DMS153 treated with DMSO at 0.1 percent for 48 hours (cell line): ENCODE results near the gene ARHGEF5.
"Not testable (repeated sequence)": the region's sequence is repeated elsewhere in the genome, so short reads cannot be mapped to it uniquely, and the experiment has no call there.

Experiments used
- DNase-seq: peaks from one replicate; lab custom pipeline; 2025; ENCODE audit not compliant: unreplicated experiment; lab: John Stamatoyannopoulos, UW

ARHGEF5 gene

DNA sequence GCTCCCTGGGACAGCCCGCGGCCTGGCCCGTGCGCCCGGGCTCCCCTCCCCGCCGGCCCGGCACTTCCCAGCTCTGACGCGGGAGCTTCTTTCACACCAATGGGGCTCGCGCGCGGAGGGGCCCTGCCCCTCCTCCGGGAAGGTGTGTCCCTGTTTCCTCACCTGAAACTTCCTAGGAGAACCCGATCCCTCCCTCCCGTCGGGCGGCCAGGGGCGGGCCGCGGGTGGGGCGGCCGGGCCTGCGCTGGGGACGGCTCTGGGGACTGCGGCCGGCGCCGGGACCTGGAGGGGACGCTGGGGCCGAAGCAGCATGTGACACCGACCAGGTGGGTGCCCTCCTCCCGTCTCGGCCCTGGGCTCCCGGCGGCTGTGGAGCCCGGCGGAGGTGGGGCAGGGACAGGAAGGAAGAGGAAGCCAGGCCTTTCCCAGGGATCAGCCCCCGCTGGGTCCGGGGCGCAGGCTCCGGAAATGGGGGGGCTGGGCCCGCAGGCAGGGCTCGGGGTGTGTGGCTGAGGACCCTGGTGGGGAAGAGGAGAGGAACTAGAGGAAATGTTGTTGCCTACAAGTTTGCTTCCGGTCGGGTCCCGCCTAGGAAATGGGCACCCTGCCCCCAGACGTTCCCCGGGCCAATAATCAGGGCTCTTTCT, at the start of gene ARHGEF5:
ARHGEF5 (plus strand) TSS at position 227 of the 647 bp plus-strand sequence. CDS start 7,268 bp downstream, outside the sequence.
- not testable (repeated sequence) for DNase-seq

GRCh38 chr7:144309702-144310101, 45.5 kb upstream of the ARHGEF5 start:
- not testable (repeated sequence) for DNase-seq

GRCh38 chr7:144311218-144311617, 44.0 kb upstream of the ARHGEF5 start:
- not testable (repeated sequence) for DNase-seq

DNA sequence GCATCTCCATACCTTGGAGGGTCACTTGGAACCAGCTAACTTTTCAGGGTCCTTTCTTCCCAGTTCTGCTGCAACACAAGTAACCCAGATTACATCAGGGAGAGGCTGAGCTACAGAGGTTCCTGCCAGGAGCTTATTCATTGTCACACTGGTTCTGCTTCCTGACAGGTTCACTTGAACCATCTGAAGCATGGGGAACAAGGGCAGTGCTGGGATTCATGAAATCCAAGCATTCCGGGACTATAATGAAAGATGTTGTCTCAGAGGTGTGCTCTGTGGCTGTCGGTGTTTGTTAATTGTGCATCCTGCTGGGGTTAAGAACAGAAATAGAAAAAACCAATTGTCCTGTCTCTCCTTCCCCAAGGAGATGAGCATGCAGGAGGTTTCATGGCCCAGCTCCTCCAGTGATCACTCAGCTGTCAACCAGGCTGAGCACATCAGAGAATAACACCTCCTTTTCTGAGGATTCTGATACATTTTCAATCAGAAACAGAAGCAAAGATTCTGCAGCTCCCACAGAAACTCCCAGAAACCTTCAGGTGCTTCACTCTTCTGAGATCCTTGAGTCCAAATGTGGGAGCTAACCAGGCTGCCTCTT, 43.2 kb upstream of the ARHGEF5 start, which contains the start of gene OR2A1:
OR2A1 (plus strand) TSS at position 548 of the 598 bp plus-strand sequence. CDS start 5,706 bp downstream, outside the sequence.
- DNase-seq: not testable (repeated sequence)

DNA sequence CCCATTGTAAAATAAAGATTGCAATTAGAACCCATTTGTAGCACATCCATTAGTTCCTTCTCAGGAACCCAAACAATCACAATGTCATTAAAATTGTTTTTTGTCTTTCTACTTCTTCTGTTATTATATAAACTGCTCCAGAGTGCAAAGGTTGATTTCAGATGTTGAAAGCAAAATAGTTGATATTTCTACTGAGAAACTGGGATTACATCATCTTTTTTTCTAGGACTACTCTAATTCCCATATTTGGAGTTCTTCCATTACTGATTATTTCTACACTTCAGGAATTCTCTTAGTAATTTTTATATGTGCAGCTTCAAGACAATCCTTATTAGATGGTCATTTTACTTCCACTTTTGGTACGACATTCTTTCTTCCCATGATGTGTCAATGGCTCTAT, 37.7 kb upstream of the ARHGEF5 start:
- DNase-seq: not testable (repeated sequence)

- not testable (repeated sequence) for DNase-seq
These were observed 35.7 kb upstream of the ARHGEF5 start for GRCh38 chr7:144319547-144319946.

- DNase-seq: not testable (repeated sequence)
These were observed 33.5 kb upstream of the ARHGEF5 start for GRCh38 chr7:144321677-144322206.

DNA sequence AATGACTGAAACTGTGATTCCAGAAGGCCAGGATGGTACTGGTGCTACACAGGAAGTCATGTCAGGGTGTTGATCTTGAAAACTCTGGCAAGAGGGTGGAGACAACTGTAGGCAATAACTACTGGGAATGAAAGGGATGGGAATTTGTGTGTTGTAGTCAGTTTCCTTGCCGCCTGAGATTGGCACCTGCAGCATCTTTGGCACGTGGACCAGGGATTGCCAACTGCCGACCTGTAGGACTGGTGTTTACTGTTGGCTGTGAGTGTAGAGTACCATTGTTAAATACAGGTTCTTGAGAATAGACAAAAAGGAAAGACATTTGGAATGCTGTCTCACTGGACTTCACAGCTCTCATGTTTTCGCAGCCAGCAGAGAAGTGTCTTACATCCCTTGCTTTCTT, 31.8 kb upstream of the ARHGEF5 start:
- DNase-seq: not testable (repeated sequence)

- not testable (repeated sequence) for DNase-seq
These were observed 29.3 kb upstream of the ARHGEF5 start for GRCh38 chr7:144325868-144326267.

- DNase-seq: not testable (repeated sequence)
These were observed 25.2 kb upstream of the ARHGEF5 start for GRCh38 chr7:144330044-144330443.

DNA sequence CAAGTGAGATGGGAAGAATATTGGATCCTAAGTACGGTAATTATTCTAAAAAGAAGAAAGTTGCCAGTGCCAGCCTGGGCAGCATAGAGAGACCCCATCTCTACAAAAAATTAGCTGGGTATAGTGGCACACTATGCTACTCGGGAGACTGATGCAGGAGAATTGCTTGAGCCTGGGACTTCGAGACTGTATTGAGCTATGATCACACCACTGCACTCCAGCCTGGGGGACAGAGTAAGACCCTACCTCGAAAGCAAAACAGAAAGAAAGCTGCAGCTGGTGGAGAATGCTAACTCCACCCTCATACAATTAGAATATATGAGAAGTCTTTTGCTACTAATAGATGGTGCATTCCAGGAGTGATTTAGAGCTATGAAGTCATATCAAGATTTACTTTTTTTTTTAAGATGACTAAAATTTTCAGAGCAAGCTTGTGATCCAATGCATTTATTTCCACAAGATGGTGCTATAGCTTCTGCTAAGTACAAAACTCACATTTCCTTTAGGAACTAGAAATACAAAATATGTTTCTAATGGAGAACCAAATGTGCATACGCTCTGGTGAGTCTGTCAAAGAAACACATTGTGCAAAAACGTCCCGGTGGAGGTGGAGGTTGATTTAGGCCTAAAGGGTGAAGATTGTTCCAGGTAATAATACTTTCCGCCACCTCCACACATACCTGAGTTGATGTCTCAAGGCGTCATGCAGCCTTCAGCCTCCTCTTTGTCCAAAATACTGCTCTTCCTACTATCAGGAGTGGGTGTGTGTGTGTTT, 23.8 kb upstream of the ARHGEF5 start:
- DNase-seq: not testable (repeated sequence)

DNA sequence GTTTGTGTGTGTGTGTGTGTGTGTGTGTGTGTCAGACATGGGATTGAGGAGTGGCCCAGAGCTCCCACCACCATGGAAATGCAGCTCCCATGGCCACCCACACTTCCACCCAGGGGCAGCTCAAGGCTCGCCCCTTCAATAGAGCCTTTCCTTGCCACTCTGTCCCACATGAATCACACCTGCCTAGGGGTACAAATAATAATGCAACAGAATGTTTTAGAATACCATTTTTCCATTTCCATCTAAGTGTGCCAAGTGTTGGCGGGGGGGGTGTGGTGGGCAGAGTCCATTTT, 23.3 kb upstream of the ARHGEF5 start:
- not testable (repeated sequence) for DNase-seq

DNA sequence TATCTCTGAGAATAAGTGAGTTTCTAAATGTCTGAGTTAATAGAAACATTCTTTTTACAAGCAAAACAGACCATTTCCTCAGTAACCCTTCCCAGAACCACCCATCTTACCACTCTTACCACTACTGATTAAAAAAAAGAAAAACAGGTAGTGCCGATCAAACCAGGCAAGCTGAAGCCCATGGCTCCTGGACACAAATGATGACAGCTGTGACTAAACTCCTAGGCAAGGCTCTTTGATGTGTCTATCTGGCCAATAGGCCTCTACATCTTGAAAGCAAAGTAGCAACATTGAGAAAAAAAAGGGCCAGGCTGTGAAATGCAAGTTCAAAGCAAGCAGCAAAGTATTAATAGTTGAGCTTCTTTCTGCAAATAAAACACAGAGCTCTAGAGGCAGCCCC, 6.6 kb upstream of the ARHGEF5 start:
- DNase-seq: not testable (repeated sequence)

DNA sequence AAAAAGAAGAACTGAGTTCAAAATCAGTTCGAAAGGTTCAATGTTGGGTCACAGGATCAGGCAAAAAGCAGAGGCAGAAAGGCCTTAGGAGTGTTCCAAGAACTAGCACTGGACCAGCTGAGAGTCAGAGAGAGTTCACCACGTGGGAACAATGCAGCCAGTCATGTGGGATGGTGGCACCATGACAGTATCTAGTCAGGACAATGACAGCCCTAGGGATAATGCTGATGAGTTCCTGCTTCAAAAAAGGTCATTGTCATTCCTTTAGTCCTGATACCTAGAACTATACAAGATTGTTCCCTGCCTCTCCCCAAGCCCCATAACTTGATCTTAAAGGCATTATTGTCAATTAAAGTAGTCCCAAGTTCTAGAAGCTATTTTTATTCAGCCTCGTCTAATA, 3.5 kb upstream of the ARHGEF5 start:
- DNase-seq: not testable (repeated sequence)

GRCh38 chr7:144356185-144356584, 983 bp downstream of the ARHGEF5 start:
- DNase-seq: not testable (repeated sequence)

DNA sequence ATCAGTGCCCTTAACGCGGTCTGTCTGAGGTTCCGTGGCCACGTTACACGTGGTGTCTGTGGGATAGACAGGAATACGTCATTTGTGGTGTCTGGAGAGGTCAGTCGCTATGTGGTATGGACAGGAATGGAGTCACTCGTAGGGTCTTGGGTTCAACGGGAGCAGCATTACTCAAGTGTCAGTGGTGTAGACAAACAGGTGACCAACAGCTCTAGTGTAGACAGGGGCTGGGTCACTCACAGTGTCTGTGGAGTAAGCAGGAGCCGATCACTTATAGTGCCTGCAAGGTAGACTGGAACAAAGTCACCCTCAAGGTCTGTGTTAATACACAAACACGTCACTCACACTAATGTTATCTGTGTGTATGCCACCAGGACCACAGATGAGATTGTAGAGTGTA, 1.7 kb downstream of the ARHGEF5 start:
- not testable (repeated sequence) for DNase-seq

DNA sequence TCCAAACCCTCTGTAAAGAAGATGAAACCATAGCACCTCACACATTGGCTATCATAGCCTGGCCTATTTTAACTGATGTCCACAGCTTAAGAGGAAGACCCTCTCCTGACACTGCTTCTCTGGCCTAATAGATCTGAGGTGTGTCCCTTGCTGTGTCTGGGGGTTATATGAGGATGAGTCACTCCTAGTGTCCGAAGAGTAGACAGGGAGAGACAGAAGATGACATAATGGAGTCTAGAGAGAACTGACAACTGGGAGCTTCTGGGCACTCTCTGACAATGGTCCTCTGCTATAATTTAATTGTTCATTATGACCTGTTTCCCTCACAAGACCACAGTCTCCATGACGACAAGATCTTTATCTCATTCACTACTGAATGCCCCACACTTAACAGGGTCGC, 6.9 kb downstream of the ARHGEF5 start:
- not testable (repeated sequence) for DNase-seq

DNA sequence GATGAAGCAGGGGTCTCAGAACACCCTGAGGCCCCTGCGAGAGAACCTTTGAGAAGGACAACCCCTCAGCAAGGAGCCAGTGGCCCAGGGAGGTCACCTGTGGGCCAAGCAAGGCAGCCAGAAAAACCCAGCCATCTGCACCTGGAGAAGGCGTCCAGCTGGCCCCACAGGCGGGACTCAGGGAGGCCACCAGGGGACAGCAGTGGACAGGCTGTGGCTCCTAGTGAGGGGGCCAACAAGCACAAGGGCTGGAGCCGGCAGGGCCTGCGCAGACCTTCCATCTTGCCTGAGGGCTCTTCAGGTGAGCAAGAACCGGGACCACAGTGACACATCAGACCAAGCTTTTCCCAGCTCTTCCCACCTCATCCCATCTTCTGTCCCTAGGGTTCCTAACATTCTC, 10.3 kb downstream of the ARHGEF5 start:
- not testable (repeated sequence) for DNase-seq

GRCh38 chr7:144367250-144367649, 12.0 kb downstream of the ARHGEF5 start:
- not testable (repeated sequence) for DNase-seq

DNA sequence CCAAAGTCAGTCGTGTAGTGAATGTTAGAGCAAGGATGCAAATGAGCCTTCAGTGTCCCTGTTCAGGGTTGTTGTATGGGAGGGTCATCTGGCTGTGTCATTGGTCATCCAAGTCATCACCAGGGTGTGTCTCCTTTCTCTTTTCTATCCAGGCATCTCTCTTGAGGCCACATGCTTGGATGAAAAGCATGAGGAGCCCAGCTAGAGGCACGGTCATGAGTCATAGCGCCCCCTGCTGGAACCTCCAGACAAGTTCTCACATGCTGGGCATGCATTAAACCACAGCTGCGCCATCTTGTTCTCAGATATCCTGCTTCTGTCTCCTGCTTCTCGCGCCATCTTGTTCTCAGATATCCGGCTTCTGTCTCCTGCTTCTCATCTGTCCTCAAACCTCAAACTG, 14.0 kb downstream of the ARHGEF5 start:
- DNase-seq: not testable (repeated sequence)

DNA sequence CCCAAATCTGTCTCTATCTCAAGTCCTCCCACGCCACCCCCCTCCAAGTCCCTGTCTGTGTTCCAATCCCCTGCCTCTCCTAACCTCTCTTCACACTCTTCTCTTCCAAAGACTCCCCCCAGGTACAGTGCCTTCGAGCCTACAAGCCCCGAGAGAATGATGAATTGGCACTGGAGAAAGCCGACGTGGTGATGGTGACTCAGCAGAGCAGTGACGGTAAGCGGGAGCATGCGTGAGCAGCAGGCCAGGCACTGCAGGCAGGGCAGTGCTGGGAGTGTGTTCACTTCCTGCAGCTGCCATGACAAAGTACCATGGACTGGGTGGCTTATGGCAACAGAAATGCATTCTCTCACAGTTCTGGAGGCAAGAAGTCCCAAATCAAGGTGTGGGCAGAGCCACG, 23.4 kb downstream of the ARHGEF5 start:
- no peak for DNase-seq
